ENCODE measurements around the gene TGFB2.
"Not testable (repeated sequence)": the region's sequence is repeated elsewhere in the genome, so short reads cannot be mapped to it uniquely, and the experiment has no call there.

The TGFB2 gene

GRCh38 chr1:218317061-218317460 is 28.1 kb upstream of the TGFB2 start:
- H3K4me1 Mint-ChIP-seq = no peaks in the 10 kb centered on the region
- no peak for DNase-seq
- H3K36me3 Mint-ChIP-seq = peaks cover 1% of the 10 kb centered on the region
- CTCF ChIA-PET = interaction anchor here (1.8 kb wide), 1 partner anchor 13 kb away, joined by 6 read pairs; no protein-coding TSS in a partner anchor
- no peaks in the 10 kb centered on the region for H3K9me3 Mint-ChIP-seq
- no peaks in the 10 kb centered on the region for H3K27me3 Mint-ChIP-seq
- H3K27ac Mint-ChIP-seq = no peak overlapping the region
- H3K4me3 Mint-ChIP-seq = no peak overlapping the region

GRCh38 chr1:218320182-218320581 is 25.0 kb upstream of the TGFB2 start:
- H3K27ac Mint-ChIP-seq, H3K27me3 Mint-ChIP-seq, H3K36me3 Mint-ChIP-seq, H3K4me3 Mint-ChIP-seq, H3K9me3 Mint-ChIP-seq, H3K4me1 Mint-ChIP-seq, DNase-seq, CTCF ChIA-PET: not testable (repeated sequence)

GRCh38 chr1:218322762-218323161 is 22.4 kb upstream of the TGFB2 start:
- no peaks in the 10 kb centered on the region for H3K4me1 Mint-ChIP-seq
- no peak overlapping the region for H3K27ac Mint-ChIP-seq
- no peaks in the 10 kb centered on the region for H3K9me3 Mint-ChIP-seq
- CTCF ChIA-PET = interaction anchor here (2.1 kb wide), 1 partner anchor 16 kb away, joined by 4 read pairs; no protein-coding TSS in a partner anchor
- no peak for DNase-seq
- H3K36me3 Mint-ChIP-seq = peaks cover 4% of the 10 kb centered on the region
- no peaks in the 10 kb centered on the region for H3K27me3 Mint-ChIP-seq
- H3K4me3 Mint-ChIP-seq = no peak overlapping the region

GRCh38 chr1:218323568-218324225 is 21.4 kb upstream of the TGFB2 start:
- H3K27ac Mint-ChIP-seq = no peak overlapping the region
- CTCF ChIA-PET = interaction anchor here (2.1 kb wide), 1 partner anchor 15 kb away, joined by 4 read pairs; no protein-coding TSS in a partner anchor
- H3K9me3 Mint-ChIP-seq = no peaks in the 10 kb centered on the region
- peaks cover 4% of the 10 kb centered on the region for H3K36me3 Mint-ChIP-seq
- H3K4me1 Mint-ChIP-seq = no peaks in the 10 kb centered on the region
- H3K4me3 Mint-ChIP-seq = no peak overlapping the region
- no peaks in the 10 kb centered on the region for H3K27me3 Mint-ChIP-seq
- no peak for DNase-seq

- H3K9me3 Mint-ChIP-seq = no peaks in the 10 kb centered on the region
- H3K36me3 Mint-ChIP-seq = peaks cover 4% of the 10 kb centered on the region
- H3K27ac Mint-ChIP-seq = no peak overlapping the region
- CTCF ChIA-PET = no interaction called here
- H3K4me1 Mint-ChIP-seq = no peaks in the 10 kb centered on the region
- no peaks in the 10 kb centered on the region for H3K27me3 Mint-ChIP-seq
- H3K4me3 Mint-ChIP-seq = no peak overlapping the region
- no peak for DNase-seq
Observed at GRCh38 chr1:218324226-218324580, 20.9 kb upstream of the TGFB2 start.

GRCh38 chr1:218328769-218329168 is 16.4 kb upstream of the TGFB2 start:
- Mint-ChIP-seq H3K27ac (no peak overlapping the region), H3K4me3 (no peak overlapping the region), H3K9me3 (no peaks in the 10 kb centered on the region), H3K36me3 (peaks cover 9% of the 10 kb centered on the region), H3K4me1 (no peaks in the 10 kb centered on the region), H3K27me3 (no peaks in the 10 kb centered on the region)
- CTCF ChIA-PET = no interaction called here
- DNase-seq = no peak

GRCh38 chr1:218330043-218330623 is 15.0 kb upstream of the TGFB2 start:
- no peaks in the 10 kb centered on the region for H3K27me3 Mint-ChIP-seq
- CTCF ChIA-PET = interaction anchor here (0.8 to 1.9 kb wide), 5 partner anchors 12 to 200 kb away, joined by 3 to 6 read pairs (median 5); partner anchors contain the start of gene RRP15

GRCh38 chr1:218332416-218332815 is 12.7 kb upstream of the TGFB2 start:
- Mint-ChIP-seq H3K4me3 (no peak overlapping the region), H3K36me3 (peaks cover 9% of the 10 kb centered on the region), H3K9me3 (no peaks in the 10 kb centered on the region), H3K27ac (no peak overlapping the region), H3K4me1 (no peaks in the 10 kb centered on the region), H3K27me3 (no peaks in the 10 kb centered on the region)
- DNase-seq = no peak
- CTCF ChIA-PET = no interaction called here

More at GRCh38 chr1:218330043-218330623, 15.0 kb upstream of the TGFB2 start:
- no peak for DNase-seq
- H3K9me3 Mint-ChIP-seq = no peaks in the 10 kb centered on the region
- H3K4me3 Mint-ChIP-seq = no peak overlapping the region
- no peak overlapping the region for H3K27ac Mint-ChIP-seq
- no peaks in the 10 kb centered on the region for H3K4me1 Mint-ChIP-seq
- H3K36me3 Mint-ChIP-seq = peaks cover 9% of the 10 kb centered on the region

GRCh38 chr1:218336328-218336727 is 8.8 kb upstream of the TGFB2 start:
- Mint-ChIP-seq H3K9me3 (no peaks in the 10 kb centered on the region), H3K27me3 (no peaks in the 10 kb centered on the region), H3K36me3 (peaks cover 7% of the 10 kb centered on the region), H3K27ac (no peak overlapping the region), H3K4me3 (no peak overlapping the region), H3K4me1 (no peaks in the 10 kb centered on the region)
- CTCF ChIA-PET = no interaction called here
- no peak for DNase-seq

GRCh38 chr1:218339267-218339831 is 5.8 kb upstream of the TGFB2 start:
- Mint-ChIP-seq H3K9me3 (no peaks in the 10 kb centered on the region), H3K4me1 (no peaks in the 10 kb centered on the region), H3K4me3 (no peak overlapping the region), H3K36me3 (peaks cover 1% of the 10 kb centered on the region), H3K27me3 (no peaks in the 10 kb centered on the region), H3K27ac (no peak overlapping the region)
- DNase-seq = no peak
- CTCF ChIA-PET = interaction anchor here (0.6 to 1.3 kb wide), 6 partner anchors 17 to 184 kb away, joined by 3 to 4 read pairs (median 3); no protein-coding TSS in a partner anchor

GRCh38 chr1:218341325-218341724 is 3.8 kb upstream of the TGFB2 start:
- H3K36me3 Mint-ChIP-seq = no peaks in the 10 kb centered on the region
- CTCF ChIA-PET = no interaction called here
- no peak overlapping the region for H3K27ac Mint-ChIP-seq
- H3K4me3 Mint-ChIP-seq = no peak overlapping the region
- H3K4me1 Mint-ChIP-seq = peaks cover 4% of the 10 kb centered on the region
- DNase-seq = no peak
- no peaks in the 10 kb centered on the region for H3K9me3 Mint-ChIP-seq
- H3K27me3 Mint-ChIP-seq = no peaks in the 10 kb centered on the region

GRCh38 chr1:218342091-218342490 is 3.0 kb upstream of the TGFB2 start:
- Mint-ChIP-seq H3K4me3 (no peak overlapping the region), H3K27me3 (no peaks in the 10 kb centered on the region), H3K36me3 (no peaks in the 10 kb centered on the region), H3K27ac (no peak overlapping the region), H3K9me3 (no peaks in the 10 kb centered on the region), H3K4me1 (peaks cover 12% of the 10 kb centered on the region)
- CTCF ChIA-PET = no interaction called here
- DNase-seq = no peak

- Mint-ChIP-seq H3K36me3 (no peaks in the 10 kb centered on the region), H3K27ac (peak overlapping the region; percentile 60), H3K4me3 (no peak overlapping the region), H3K4me1 (peaks cover 17% of the 10 kb centered on the region), H3K9me3 (no peaks in the 10 kb centered on the region), H3K27me3 (peaks cover 11% of the 10 kb centered on the region)
- CTCF ChIA-PET = interaction anchor here (1.7 kb wide), 1 partner anchor 11 kb away, joined by 4 read pairs; no protein-coding TSS in a partner anchor
- peak; percentile 49 for DNase-seq
Observed at GRCh38 chr1:218345673-218346390, 696 bp downstream of the TGFB2 start.

GRCh38 chr1:218346391-218347204 is 1.5 kb downstream of the TGFB2 start:
- Mint-ChIP-seq H3K27ac (peak overlapping the region; percentile 60), H3K9me3 (no peaks in the 10 kb centered on the region), H3K27me3 (peaks cover 17% of the 10 kb centered on the region), H3K36me3 (no peaks in the 10 kb centered on the region), H3K4me1 (peaks cover 23% of the 10 kb centered on the region), H3K4me3 (peak overlapping the region; percentile 7)
- CTCF ChIA-PET = interaction anchor here (1.7 kb wide), 1 partner anchor 11 kb away, joined by 4 read pairs; no protein-coding TSS in a partner anchor
- DNase-seq = no peak
